Activated CD8-positive, alpha-beta memory T cell treated with anti-CD3 and anti-CD28 coated beads for 24 hours (primary cell): ENCODE results near the gene P3H1.
"Not testable (repeated sequence)": the region's sequence is repeated elsewhere in the genome, so short reads cannot be mapped to it uniquely, and the experiment has no call there.

Experiments used
- DNase-seq: peaks from one replicate; pipeline ENCODE4 v3.0.0-alpha.2; 2020

P3H1 gene

DNA sequence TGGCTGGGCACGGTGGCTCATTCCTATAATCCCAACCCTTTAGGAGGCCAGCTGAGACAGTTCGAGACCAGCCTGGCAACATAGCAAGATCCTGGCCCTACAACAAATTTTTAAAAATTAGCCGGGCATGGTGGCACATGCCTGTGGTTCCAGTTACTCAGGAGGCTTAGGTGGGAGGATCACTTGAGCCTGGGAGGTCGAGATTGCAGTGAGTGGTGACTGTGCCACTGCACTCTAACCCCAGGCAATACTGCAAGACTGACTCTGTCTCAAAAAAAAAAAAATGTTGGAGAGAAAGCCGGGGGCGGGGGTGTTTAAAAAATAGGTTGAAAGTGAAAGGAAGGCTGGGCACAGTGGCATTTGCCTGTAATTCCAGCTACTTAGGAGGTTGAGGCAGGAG is 43.3 kb downstream of the P3H1 start:
- DNase-seq, result peak; percentile 35

DNA sequence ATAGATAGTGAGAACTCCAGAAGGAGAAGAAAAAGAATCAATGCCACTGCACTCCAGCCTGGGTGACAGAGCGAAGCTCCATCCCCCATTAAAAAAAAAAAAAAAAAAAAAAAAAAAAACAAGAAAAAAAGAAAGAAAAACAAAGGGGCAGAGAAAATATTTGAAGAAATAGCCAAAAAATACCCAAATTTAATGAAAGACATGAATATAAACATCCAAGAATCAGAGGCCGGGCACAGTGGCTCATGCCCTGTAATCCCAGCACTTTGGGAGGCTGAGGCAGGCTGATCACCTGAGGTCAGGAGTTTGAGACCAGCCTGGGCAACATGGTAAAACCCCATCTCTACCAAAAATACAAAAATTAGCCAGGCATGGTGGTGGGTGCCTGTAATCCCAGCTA is 44.4 kb downstream of the P3H1 start:
- DNase-seq, result not testable (repeated sequence)

DNA sequence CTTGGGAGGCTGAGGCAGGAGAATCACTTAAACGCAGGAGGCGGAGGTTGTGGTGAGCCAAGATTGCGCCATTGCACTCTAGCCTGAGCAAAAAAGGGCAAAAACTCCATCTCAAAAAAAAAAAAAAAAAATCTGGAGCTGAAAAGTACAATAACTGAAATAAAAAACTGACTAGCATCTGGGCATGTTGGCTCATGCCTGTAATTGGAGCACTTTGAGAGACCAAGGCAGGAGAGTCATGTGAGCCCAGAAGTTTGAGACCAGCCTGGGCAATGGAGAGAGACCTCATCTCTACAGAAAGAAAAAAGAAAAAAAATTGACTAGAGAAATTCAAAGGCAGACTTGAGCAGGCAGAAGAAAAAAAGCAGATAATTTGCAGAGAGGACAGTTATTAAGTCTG is 44.9 kb downstream of the P3H1 start:
- no peak for DNase-seq

DNA sequence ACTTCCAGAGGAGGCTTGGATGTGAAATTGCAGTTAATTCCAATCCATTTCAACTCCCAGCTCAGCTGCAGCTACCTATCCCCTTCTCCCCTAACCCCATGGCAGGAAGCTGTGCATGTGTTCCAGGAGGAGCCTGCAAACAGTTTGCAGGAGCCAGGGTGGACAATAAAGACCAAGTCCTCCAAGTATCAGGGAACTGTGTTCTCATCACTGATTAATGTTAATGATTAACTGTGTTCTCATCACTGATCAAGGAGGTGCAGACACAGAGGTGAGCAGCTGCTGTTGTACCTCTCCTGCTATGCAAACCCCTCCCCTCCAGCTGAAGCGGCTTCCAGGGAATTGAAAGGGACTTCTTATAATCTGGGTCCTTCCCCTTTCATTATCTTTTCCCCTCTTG is 46.0 kb downstream of the P3H1 start:
- peak; percentile 21 for DNase-seq

DNA sequence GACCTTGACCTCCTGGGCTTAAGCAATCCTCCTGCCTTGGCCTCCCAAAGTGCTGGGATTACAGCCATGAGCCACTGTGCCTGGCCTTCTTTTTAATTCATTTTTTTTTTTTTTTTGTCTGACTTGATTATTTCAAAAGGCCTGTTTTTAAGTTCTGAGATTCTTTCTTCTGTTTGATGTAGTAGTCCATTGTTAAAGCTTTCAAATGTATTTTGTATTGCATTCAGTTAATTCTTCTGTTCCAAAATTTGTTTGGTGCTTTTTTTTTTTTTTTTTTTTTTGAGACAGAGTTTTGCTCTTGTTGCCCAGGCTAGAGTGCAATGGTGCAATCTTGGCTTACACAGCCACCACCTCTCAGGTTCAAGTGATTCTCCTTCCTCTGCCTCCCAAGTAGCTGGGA is 52.4 kb downstream of the P3H1 start:
- not testable (repeated sequence) for DNase-seq

DNA sequence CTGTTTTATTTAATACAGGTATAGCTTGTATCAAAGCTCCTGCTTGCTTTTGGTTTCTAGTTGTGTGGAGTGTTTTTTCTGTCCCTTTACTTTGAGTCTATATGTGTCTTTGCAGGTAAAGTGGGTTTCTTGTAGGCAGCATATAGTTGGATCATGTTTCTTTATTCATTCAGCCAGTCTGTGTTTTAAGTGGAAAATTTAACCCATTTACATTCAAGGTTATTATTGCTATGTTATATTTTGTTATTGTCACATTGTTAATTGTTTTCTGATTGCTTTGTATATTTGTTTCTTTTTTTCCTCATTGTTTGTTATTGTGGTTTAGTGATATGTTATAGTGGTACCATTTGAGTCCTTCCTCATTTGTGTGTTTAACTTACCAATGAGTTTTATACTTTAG is 53.5 kb downstream of the P3H1 start:
- DNase-seq, result no peak

DNA sequence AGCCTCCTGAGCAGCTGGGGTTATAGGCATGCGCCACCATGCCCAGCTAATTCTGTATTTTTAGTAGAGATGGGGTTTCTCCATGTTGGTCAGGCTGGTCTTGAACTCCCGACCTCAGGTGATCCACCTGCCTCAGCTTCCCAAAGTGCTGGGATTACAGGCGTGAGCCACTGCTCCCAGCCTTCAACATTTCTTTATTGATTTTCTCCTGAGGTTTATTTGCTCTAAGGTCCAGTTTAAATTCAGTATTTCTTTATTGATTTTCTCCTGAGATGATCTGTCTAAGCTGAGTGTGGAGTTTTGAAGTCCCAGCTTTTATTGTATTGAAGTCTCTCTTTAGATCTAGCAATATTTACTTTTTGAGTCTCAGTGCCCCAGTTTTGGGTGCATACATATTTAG is 54.0 kb downstream of the P3H1 start:
- not testable (repeated sequence) for DNase-seq

DNA sequence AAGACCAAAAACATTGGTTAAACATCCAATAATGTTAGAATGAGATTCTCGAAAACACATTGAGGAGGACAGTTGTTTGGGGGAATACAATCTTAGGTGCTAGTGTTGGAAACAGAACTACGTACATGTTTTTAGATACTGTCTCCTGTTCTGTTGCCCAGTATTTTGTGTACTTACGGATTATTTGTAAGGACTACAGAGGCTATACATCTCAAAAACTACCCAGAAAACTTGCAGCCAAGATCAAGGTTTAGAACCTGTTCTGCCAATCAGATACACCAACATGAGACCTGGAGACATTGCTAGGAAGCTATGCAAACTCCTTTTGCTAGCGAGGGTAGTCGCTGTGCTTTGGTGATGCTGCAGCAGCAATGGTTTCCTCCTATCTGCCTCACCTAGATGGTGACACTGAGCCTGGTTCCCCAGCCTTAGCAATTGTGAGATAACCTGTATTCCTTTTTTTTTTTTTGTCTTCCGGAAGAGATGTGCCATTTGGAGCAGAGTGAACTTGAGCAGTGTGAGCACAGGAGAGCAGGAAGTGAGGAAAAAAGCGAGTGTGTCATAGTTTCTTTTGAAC is 62.9 kb downstream of the P3H1 start:
- DNase-seq, result no peak

DNA sequence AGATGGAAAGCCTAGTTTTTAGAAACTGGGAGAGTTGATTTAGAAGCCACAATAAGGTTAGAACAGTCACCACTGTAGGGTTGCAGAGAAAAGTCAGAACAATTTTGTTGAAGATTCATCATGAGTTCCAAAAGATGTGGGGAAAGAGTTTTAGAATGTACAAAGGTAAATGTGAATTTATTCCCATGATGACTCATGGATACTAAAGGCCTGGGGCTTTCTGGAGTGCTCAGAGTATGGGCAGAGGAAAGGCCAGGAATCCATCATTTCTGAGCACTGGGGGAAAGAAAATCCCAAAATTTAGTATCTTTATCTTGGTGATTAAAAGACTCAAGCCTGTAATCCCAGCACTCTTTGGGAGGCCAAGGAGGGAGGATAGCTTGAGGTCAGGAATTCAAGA is 66.8 kb downstream of the P3H1 start:
- DNase-seq, result no peak

DNA sequence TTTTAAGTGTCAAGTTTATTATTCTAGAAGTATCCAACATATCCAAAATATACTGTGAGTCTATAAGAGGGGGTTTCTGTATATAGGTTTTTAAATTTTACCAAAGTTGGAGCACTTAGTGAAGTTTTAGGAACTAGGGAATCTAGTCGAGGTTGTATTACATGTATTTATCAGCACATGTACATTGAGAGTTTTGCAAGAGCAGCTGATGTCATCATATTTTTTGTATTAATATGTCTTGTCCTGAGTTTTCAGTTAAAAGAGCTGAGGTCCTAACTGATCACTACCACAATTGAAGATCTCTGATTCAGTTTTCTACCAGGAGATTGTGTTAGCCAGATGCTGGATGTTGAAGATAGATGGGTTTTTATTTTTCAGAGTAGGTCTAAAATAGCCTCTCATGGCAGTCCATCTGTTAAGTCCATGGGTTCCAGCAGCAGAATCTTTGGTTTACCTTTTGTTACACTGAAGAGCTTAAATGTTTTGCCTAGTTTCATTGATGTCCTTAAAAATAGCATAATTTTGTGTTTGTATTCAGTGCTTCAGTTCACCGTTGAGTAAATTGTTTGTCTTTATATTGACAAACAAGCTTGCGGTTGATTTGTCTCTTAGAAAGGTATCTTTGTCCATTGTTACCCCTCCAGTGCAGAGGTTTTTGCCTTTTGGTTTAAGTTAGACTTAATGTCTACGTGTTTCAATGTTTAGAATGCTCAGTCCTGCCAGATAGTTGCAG is 68.6 kb downstream of the P3H1 start:
- no peak for DNase-seq
